HG03354 (cell line): ENCODE results near the gene CFAP119.

Experiments used
- ATAC-seq: cut with Tn5 transposase; IDR thresholded peaks from one replicate; pipeline ENCODE4 v1.9.1; 2021; ENCODE audit warnings: mild to moderate bottlenecking; ENCODE audit not compliant: unreplicated experiment, poor library complexity, severe bottlenecking

The CFAP119 gene

GRCh38 chr16:30783280-30784109 is 21.6 kb upstream of the CFAP119 start:
- no peak for ATAC-seq

- no peak for ATAC-seq
These were observed 20.8 kb upstream of the CFAP119 start for GRCh38 chr16:30782486-30783279.

GRCh38 chr16:30780549-30780948 is 18.7 kb upstream of the CFAP119 start:
- no peak for ATAC-seq

GRCh38 chr16:30780021-30780420 is 18.2 kb upstream of the CFAP119 start:
- ATAC-seq = no peak

GRCh38 chr16:30779596-30779995 is 17.7 kb upstream of the CFAP119 start:
- no peak for ATAC-seq

- ATAC-seq = no peak
These were observed 16.8 kb upstream of the CFAP119 start for GRCh38 chr16:30778549-30779244.

- ATAC-seq = no peak
These were observed 15.9 kb upstream of the CFAP119 start for GRCh38 chr16:30777591-30778297.

GRCh38 chr16:30775392-30776188 is 13.7 kb upstream of the CFAP119 start:
- ATAC-seq = peak; percentile 75

GRCh38 chr16:30775131-30775391 is 13.2 kb upstream of the CFAP119 start:
- ATAC-seq = no peak

- ATAC-seq = no peak
These were observed 12.7 kb upstream of the CFAP119 start for GRCh38 chr16:30774367-30775130.

GRCh38 chr16:30773826-30774225 is 12.0 kb upstream of the CFAP119 start:
- ATAC-seq = no peak

- no peak for ATAC-seq
These were observed 9.9 kb upstream of the CFAP119 start for GRCh38 chr16:30771726-30772125.

GRCh38 chr16:30769379-30770089 is 7.7 kb upstream of the CFAP119 start:
- no peak for ATAC-seq

GRCh38 chr16:30768583-30769181 is 6.8 kb upstream of the CFAP119 start:
- ATAC-seq = no peak

- ATAC-seq = no peak
These were observed 6.1 kb upstream of the CFAP119 start for GRCh38 chr16:30767767-30768465.

GRCh38 chr16:30766933-30767284 is 5.0 kb upstream of the CFAP119 start:
- no peak for ATAC-seq
